ENCODE data around the gene KCNT1.

KCNT1 gene

GRCh38 chr9:135698767-135699166, 3.2 kb upstream of the KCNT1 start:
- DNase-seq (ENCODE audit: low read depth in 1 of 2, low spot score in 1 of 2), result no peak

- no peak for DNase-seq (ENCODE audit: low read depth in 1 of 2, low spot score in 1 of 2)
Observed at GRCh38 chr9:135699440-135699839, 2.5 kb upstream of the KCNT1 start, which contains the start of gene SOHLH1. Gene SOHLH1, minus strand, starts transcription at chr9:135699481. Its CDS starts 14 bp downstream, at chr9:135699467.

- no peak for DNase-seq (ENCODE audit: low read depth in 1 of 2, low spot score in 1 of 2)
Observed at GRCh38 chr9:135700525-135700924, 1.5 kb upstream of the KCNT1 start.

- no peak for DNase-seq (ENCODE audit: low read depth in 1 of 2, low spot score in 1 of 2)
Observed at GRCh38 chr9:135701067-135701958, 672 bp upstream of the KCNT1 start.

- no peak for DNase-seq (ENCODE audit: low read depth in 1 of 2, low spot score in 1 of 2)
Observed at GRCh38 chr9:135703726-135704125, 1.7 kb downstream of the KCNT1 start.

GRCh38 chr9:135704483-135704882, 2.5 kb downstream of the KCNT1 start:
- DNase-seq (ENCODE audit: low read depth in 1 of 2, low spot score in 1 of 2), result no peak

- DNase-seq (ENCODE audit: low read depth in 1 of 2, low spot score in 1 of 2), result no peak
Observed at GRCh38 chr9:135705376-135705775, 3.4 kb downstream of the KCNT1 start.

GRCh38 chr9:135706288-135706687, 4.3 kb downstream of the KCNT1 start:
- no peak for DNase-seq (ENCODE audit: low read depth in 1 of 2, low spot score in 1 of 2)

GRCh38 chr9:135707252-135708138, 5.5 kb downstream of the KCNT1 start:
- DNase-seq (ENCODE audit: low read depth in 1 of 2, low spot score in 1 of 2), result no peak

- DNase-seq (ENCODE audit: low read depth in 1 of 2, low spot score in 1 of 2), result no peak
Observed at GRCh38 chr9:135708164-135708563, 6.2 kb downstream of the KCNT1 start.

GRCh38 chr9:135711391-135711790, 9.4 kb downstream of the KCNT1 start:
- no peak for DNase-seq (ENCODE audit: low read depth in 1 of 2, low spot score in 1 of 2)

GRCh38 chr9:135711881-135712280, 9.9 kb downstream of the KCNT1 start:
- DNase-seq (ENCODE audit: low read depth in 1 of 2, low spot score in 1 of 2), result no peak

GRCh38 chr9:135712613-135713295, 10.8 kb downstream of the KCNT1 start:
- DNase-seq (ENCODE audit: low read depth in 1 of 2, low spot score in 1 of 2), result no peak

GRCh38 chr9:135714242-135715055, 12.5 kb downstream of the KCNT1 start:
- no peak for DNase-seq (ENCODE audit: low read depth in 1 of 2, low spot score in 1 of 2)

GRCh38 chr9:135715056-135715595, 13.1 kb downstream of the KCNT1 start:
- no peak for DNase-seq (ENCODE audit: low read depth in 1 of 2, low spot score in 1 of 2)

GRCh38 chr9:135716045-135716444, 14.1 kb downstream of the KCNT1 start:
- no peak for DNase-seq (ENCODE audit: low read depth in 1 of 2, low spot score in 1 of 2)

GRCh38 chr9:135717410-135717809, 15.4 kb downstream of the KCNT1 start:
- DNase-seq (ENCODE audit: low read depth in 1 of 2, low spot score in 1 of 2), result no peak

- no peak for DNase-seq (ENCODE audit: low read depth in 1 of 2, low spot score in 1 of 2)
Observed at GRCh38 chr9:135718616-135719015, 16.6 kb downstream of the KCNT1 start.

- DNase-seq (ENCODE audit: low read depth in 1 of 2, low spot score in 1 of 2), result no peak
Observed at GRCh38 chr9:135719472-135719871, 17.5 kb downstream of the KCNT1 start.

- no peak for DNase-seq (ENCODE audit: low read depth in 1 of 2, low spot score in 1 of 2)
Observed at GRCh38 chr9:135722365-135722764, 20.4 kb downstream of the KCNT1 start.

Data from stimulated activated CD4-positive, alpha-beta T cell treated with anti-CD3 and anti-CD28 coated beads, Interleukin-15, amount 100 ng/mL, for 1 hour (primary cell).